Activated CD4-positive, alpha-beta T cell treated with anti-CD3 and anti-CD28 coated beads, Interleukin-2, amount 10 ng/mL, durations not matched to agents 24 days and 14 days (primary cell): ENCODE data around the gene AP2A1. TPM values are rescaled to one million over a fixed set of nuclear protein-coding genes. Genes with fewer than 3 reads are reported as not detected.
A peak's percentile ranks its signal among the peaks of the same experiment; 100 is the strongest.

Experiments
- DNase-seq: peaks from one replicate; pipeline ENCODE4 v3.0.0; 2022
- H3K27ac Mint-ChIP-seq: one replicate; pipeline ENCODE4 v1.8.0; 2022; ENCODE audit warnings: mild to moderate bottlenecking, mixed read lengths
- H3K27me3 Mint-ChIP-seq: one replicate; pipeline ENCODE4 v1.8.0; 2022; ENCODE audit warnings: mixed read lengths
- H3K36me3 Mint-ChIP-seq: one replicate; pipeline ENCODE4 v1.8.0; 2022; ENCODE audit warnings: low read depth, mild to moderate bottlenecking, mixed read lengths
- H3K4me1 Mint-ChIP-seq: one replicate; pipeline ENCODE4 v1.8.0; 2021; ENCODE audit warnings: mixed read lengths
- H3K4me3 Mint-ChIP-seq: one replicate; pipeline ENCODE4 v1.8.0; 2022; ENCODE audit warnings: mild to moderate bottlenecking, moderate library complexity, mixed read lengths
- H3K9me3 Mint-ChIP-seq: one replicate; pipeline ENCODE4 v1.8.0; 2021; ENCODE audit warnings: mixed read lengths
- intact Hi-C: fragments of 100-400 bp; cut with micrococcal nuclease; formaldehyde crosslinking; loops from one replicate; pipeline ENCODE4 v1.15.1; 2023
- total RNA-seq: library from RNA; stranded (reverse); gene quantifications from 2 replicates; pipeline ENCODE4 v1.2.3, GENCODE V29; 2022

Gene AP2A1
- total RNA-seq, 1 donor from 2014 or later: 61.8 TPM

DNA sequence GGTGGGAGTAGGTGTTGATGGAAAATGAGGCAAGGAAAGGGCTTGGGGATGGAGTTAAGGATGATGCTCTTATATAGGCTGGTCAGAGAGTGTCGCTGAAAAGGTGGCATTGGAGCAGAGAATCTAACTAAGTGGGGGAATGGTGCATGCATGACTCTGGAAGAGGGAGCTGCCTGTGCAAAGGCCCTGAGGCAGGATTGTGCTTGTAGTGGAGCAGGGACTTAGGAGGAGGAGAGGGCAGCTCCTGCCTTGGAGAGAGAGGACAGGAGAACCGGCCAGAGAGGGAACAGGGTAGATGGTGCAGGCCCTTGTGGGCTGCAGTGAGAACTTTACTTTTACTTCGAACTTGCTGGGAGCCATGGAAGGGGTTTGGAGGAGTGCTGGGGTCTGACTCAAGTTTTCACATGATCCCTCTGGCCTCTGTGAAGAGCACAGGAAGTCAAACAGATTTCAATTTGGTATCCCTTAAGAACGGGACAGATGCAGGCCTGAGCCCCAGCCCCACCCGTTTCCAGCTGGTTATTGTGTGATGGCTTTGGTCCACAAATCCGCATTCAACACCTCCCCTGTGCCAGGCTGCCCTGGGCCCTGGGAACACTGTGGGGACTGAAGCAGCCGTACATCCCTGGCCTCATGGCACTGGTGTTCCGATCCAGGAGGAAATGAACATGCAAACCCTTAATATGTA is 7.0 kb downstream of the AP2A1 start:
- H3K27ac Mint-ChIP-seq: no peak overlapping the region
- DNase-seq: no peak

DNA sequence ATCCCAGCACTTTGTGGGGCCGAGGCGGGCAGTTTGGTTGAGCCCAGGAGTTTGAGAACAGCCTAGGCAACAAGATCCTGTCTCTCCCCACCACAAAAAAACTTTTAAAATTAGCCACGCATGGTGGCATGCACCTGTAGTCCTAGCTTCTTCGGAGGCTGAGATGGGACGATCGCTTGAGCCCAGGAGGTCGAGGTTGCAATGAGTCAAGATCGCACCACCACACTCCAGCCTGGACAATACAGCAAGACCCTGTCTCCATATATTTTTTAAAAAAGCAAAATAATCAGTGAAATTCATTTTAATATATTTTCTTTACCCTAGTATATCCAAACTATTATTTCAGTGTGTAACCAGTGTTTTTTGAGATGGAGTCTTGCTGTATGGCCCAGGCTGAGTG is 8.2 kb downstream of the AP2A1 start:
- DNase-seq: no peak
- H3K27ac Mint-ChIP-seq: no peak overlapping the region
- H3K27me3 Mint-ChIP-seq: no peaks in the 10 kb centered on the region
- intact Hi-C loops: no loop called here
- H3K36me3 Mint-ChIP-seq: peaks cover 15% of the 10 kb centered on the region
- H3K9me3 Mint-ChIP-seq: no peaks in the 10 kb centered on the region
- H3K4me3 Mint-ChIP-seq: no peak overlapping the region
- H3K4me1 Mint-ChIP-seq: peaks cover 11% of the 10 kb centered on the region

More for the DNA sequence above, 7.0 kb downstream of the AP2A1 start:
- intact Hi-C loops: no loop called here
- no peak overlapping the region for H3K4me3 Mint-ChIP-seq
- peaks cover 16% of the 10 kb centered on the region for H3K36me3 Mint-ChIP-seq
- peaks cover 15% of the 10 kb centered on the region for H3K4me1 Mint-ChIP-seq
- no peaks in the 10 kb centered on the region for H3K27me3 Mint-ChIP-seq
- no peaks in the 10 kb centered on the region for H3K9me3 Mint-ChIP-seq

DNA sequence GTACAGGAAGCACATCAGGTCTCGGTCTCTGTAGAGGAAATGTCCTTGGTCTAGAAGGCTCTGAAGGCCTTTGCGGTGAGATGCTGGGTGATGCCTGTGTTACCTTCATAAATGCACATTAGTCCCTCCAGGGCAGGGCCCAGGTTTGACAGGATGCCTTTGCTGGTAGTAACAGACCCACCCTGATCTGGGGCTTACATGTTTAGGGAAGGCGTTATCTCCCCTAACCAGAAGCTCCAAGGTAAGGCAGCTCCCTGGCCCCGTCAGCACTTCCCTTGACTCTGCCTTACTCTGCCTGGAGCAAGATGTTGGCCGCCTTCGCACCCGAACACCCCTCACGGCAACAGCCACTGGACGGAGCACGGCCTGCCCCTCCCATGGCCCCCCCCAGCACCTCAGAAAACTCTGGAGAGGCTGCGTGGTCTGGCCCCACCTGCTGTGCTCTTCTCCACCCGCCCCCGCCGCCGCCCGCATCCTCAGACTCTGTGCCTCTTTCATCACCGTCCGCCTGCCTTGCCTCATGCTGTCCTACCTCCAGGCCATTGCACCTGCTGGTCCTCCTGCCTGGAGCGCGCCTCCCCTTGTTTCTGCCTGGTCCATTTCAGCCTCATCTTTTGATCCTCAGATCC is 9.1 kb downstream of the AP2A1 start:
- peaks cover 18% of the 10 kb centered on the region for H3K36me3 Mint-ChIP-seq
- intact Hi-C loops: no loop called here
- H3K4me1 Mint-ChIP-seq: peaks cover 13% of the 10 kb centered on the region
- no peaks in the 10 kb centered on the region for H3K9me3 Mint-ChIP-seq
- H3K4me3 Mint-ChIP-seq: no peak overlapping the region
- DNase-seq: no peak
- H3K27me3 Mint-ChIP-seq: no peaks in the 10 kb centered on the region
- peak overlapping the region; percentile 18 for H3K27ac Mint-ChIP-seq

DNA sequence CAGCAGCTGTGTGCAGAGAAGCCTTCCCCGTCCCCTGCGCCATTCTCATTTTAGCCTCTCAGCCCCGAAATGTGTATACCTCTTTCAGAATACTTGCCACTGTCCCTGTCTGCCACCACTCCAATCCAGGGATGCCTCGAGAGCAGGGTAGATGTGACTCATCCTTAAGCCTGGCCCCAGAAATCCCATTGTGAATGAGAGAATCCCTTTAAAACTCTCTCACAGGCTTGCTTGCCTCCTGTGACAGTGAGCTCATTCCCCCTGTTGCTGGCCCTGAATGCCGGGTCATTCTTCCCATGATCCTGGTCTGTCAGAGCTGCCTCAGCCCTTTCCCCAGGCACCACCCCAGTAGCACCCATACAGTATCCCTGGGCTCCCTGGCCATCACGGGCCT is 9.6 kb downstream of the AP2A1 start:
- DNase-seq: no peak
- Mint-ChIP-seq H3K4me3 (no peak overlapping the region), H3K4me1 (peaks cover 15% of the 10 kb centered on the region), H3K36me3 (peaks cover 23% of the 10 kb centered on the region), H3K27me3 (no peaks in the 10 kb centered on the region), H3K9me3 (no peaks in the 10 kb centered on the region), H3K27ac (peak overlapping the region; percentile 18)
- intact Hi-C loops: no loop called here

DNA sequence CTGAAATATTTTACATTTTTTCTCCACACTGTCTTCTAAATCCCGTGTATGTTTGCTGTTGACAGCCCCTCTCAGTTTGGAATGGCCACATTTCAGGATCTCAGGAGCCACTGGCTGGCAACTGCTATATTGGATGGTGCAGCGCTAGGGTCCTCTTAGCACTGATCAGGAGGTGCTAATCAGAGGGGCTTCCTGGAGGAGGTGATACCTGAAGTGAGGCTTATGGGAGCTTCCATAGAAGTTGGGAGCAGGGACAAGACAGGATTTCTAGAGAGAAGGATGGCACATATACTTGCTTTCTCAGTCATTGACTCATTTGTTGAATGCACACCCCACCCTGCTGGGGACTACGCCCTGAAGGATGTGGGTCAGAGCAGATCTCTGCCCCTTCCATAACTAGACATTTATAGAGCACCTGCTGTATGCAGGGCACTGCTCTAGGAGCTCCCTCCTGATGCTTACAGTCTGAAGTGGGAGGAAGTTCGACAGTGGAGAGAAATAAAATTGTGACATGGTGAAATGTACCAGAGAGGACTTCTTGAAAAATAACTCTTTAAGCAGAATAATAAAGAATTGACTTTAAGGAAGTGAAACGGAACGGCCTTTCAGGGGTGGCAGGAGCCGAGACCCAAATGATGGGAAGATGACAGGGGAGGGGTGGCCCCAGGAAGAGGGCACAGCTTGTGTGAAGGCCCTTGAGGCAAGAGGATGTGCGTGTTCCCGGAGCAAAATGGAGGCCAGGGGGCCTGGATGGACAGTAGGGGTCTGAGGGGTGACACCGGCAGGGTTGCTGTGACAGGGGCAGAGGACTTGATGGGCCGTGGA is 13.1 kb downstream of the AP2A1 start:
- intact Hi-C loops: no loop called here
- no peak overlapping the region for H3K4me3 Mint-ChIP-seq
- no peaks in the 10 kb centered on the region for H3K9me3 Mint-ChIP-seq

DNA sequence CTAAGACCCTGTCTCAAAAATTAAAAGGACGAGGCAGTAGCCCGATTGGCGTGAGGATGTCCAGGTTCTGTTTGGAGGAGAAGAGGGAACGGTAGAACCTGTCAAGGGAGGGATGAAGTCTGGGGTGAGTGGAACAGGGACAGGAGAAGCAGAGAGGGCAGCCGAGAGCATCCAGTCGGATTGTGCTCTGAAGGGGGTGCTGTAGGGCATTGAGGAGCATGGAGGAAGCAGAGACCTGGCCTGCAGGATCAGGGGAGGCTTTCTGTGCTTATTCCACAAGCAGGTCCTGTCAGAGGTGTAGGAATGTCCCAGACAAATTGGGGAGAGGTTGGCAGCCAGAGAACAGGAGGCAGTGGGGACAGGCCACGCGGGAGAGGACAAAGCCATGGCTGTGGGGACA is 14.1 kb downstream of the AP2A1 start:
- H3K9me3 Mint-ChIP-seq: no peaks in the 10 kb centered on the region
- peak overlapping the region; percentile 38 for H3K27ac Mint-ChIP-seq
- no peak for DNase-seq
- H3K4me1 Mint-ChIP-seq: peaks cover 7% of the 10 kb centered on the region
- no peaks in the 10 kb centered on the region for H3K27me3 Mint-ChIP-seq
- H3K4me3 Mint-ChIP-seq: no peak overlapping the region
- intact Hi-C loops: no loop called here
- H3K36me3 Mint-ChIP-seq: peaks cover 45% of the 10 kb centered on the region

More for the DNA sequence above, 13.1 kb downstream of the AP2A1 start:
- Mint-ChIP-seq H3K27me3 (no peaks in the 10 kb centered on the region), H3K4me1 (peaks cover 7% of the 10 kb centered on the region), H3K27ac (peak overlapping the region; percentile 3), H3K36me3 (peaks cover 40% of the 10 kb centered on the region)
- no peak for DNase-seq

DNA sequence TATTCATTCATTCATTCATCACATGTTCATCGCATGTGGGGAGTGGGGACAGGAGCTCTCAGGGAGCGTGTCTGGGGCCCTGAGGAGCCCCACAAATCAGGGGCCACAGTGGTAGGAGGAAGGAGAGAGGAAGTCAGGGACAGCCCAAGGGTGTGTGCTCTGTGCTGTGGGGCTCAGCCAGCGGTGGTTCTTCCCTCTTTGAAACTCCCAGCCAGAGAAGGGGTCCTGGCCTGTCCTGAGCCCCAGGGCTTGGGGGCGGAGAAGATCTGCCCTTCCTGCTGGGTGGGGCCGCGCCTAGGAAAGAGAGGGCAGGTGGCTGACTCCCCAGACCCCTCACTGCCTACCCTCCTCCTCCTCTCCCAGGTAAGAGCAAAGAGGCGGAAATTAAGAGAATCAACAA is 14.6 kb downstream of the AP2A1 start:
- Mint-ChIP-seq H3K27ac (peak overlapping the region; percentile 32), H3K9me3 (no peaks in the 10 kb centered on the region), H3K4me1 (peaks cover 7% of the 10 kb centered on the region), H3K4me3 (no peak overlapping the region), H3K36me3 (peaks cover 44% of the 10 kb centered on the region), H3K27me3 (no peaks in the 10 kb centered on the region)
- no peak for DNase-seq
- intact Hi-C loops: no loop called here

DNA sequence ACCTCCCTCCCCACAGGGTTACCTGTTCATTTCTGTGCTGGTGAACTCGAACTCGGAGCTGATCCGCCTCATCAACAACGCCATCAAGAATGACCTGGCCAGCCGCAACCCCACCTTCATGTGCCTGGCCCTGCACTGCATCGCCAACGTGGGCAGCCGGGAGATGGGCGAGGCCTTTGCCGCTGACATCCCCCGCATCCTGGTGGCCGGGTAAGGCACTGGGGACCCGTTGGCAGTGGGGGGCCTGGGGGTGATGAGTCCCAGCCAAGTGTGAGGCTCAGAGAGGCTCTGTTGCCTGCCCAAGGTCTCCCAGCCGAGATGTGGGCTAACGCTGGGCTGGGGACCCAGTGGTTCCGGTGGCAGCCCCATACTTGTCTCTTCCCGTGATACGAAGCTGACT is 15.7 kb downstream of the AP2A1 start:
- Mint-ChIP-seq H3K27ac (no peak overlapping the region), H3K4me3 (no peak overlapping the region), H3K9me3 (no peaks in the 10 kb centered on the region), H3K27me3 (no peaks in the 10 kb centered on the region), H3K36me3 (peaks cover 49% of the 10 kb centered on the region), H3K4me1 (peaks cover 10% of the 10 kb centered on the region)
- intact Hi-C loops: no loop called here
- no peak for DNase-seq

DNA sequence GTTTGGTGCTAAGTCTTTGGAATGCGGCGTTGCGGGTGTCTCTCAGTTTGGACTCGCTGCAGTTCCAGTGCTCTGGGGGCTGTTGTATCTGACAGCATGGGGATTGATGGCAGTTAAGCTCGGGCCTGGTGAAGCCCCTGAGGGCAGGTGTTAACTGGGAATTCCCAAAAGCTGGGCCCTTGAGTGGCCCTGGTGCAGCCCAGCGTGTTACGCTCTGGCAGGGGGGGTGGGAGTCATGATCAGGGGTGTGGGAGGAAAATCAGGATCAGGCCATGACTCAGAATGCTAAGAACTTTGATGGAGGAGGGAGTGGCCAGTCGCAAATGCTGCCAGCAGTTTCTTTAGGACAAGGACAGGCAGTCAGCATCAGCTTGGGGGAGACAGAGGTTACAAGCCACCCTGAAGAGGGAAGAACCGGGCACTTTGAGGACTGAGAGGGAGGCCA is 19.6 kb downstream of the AP2A1 start:
- H3K4me1 Mint-ChIP-seq: peaks cover 5% of the 10 kb centered on the region
- H3K27ac Mint-ChIP-seq: no peak overlapping the region
- no peaks in the 10 kb centered on the region for H3K9me3 Mint-ChIP-seq
- H3K27me3 Mint-ChIP-seq: no peaks in the 10 kb centered on the region
- no peak for DNase-seq
- intact Hi-C loops: no loop called here
- peaks cover 54% of the 10 kb centered on the region for H3K36me3 Mint-ChIP-seq
- no peak overlapping the region for H3K4me3 Mint-ChIP-seq

DNA sequence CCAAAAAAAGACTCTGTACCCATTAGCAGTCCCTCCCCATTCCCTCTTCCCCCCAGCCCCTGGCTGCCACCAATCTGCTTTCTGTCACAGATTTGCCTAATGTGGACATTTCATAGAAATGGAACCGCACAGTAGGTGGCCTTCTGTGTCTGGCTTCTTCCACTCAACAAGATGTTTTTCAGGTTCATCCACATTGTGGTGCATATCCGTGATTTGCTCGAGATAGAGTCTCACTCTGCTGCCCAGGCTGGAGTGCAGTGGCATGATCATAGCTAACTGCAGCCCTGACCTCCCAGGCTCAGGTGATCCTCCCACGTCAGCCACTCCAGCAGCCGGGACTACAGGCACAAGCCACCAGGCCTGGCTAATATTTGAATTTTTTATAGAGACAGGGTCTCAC is 20.9 kb downstream of the AP2A1 start:
- no peak overlapping the region for H3K4me3 Mint-ChIP-seq
- no peaks in the 10 kb centered on the region for H3K27me3 Mint-ChIP-seq
- peaks cover 47% of the 10 kb centered on the region for H3K36me3 Mint-ChIP-seq
- intact Hi-C loops: no loop called here
- DNase-seq: no peak
- peaks cover 5% of the 10 kb centered on the region for H3K4me1 Mint-ChIP-seq
- no peaks in the 10 kb centered on the region for H3K9me3 Mint-ChIP-seq
- no peak overlapping the region for H3K27ac Mint-ChIP-seq

DNA sequence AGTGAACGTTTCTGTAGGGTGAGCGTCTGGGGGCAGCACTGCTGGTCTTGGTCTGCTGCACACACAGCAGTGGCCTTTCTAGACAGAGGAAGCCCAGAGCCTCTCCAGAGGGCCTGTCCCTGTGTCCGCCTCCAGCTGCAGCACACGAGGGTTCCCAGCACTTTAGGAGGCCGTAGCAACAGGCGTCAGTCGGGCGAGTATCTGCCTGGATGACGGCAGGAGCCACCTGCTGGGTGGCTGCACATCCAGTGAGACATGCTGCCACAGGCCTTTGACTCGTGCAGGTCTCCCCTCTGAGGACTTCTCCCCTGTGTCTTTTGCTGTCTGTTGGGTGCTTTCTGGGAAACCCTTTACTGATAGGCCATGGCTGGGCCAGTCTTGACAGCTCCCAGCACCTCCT is 22.1 kb downstream of the AP2A1 start:
- Mint-ChIP-seq H3K27ac (no peak overlapping the region), H3K9me3 (no peaks in the 10 kb centered on the region), H3K36me3 (peaks cover 42% of the 10 kb centered on the region), H3K4me3 (no peak overlapping the region), H3K4me1 (peaks cover 9% of the 10 kb centered on the region), H3K27me3 (no peaks in the 10 kb centered on the region)
- intact Hi-C loops: no loop called here
- no peak for DNase-seq

DNA sequence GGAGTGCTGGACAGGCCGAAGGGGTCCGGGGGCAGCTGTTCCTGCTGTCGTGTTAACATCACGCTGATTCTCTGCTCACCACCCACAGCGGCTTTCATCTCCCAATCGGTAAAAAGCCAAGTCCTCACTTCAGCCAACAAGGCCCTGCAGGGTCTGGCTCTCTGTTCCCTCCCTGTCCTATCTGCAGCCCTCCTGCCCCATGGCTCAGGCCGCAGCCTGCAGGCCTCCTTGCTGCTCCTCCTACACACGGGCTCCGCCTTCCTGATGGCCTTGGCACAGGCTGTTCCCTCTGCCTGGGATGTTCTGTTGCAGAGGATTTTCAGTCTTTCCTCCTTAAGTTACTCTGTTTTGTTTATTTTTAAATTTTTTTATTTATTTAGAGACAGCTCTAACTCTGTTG is 24.1 kb downstream of the AP2A1 start:
- Mint-ChIP-seq H3K4me1 (peaks cover 9% of the 10 kb centered on the region), H3K27me3 (no peaks in the 10 kb centered on the region), H3K27ac (no peak overlapping the region), H3K9me3 (no peaks in the 10 kb centered on the region), H3K36me3 (peaks cover 45% of the 10 kb centered on the region), H3K4me3 (no peak overlapping the region)
- DNase-seq: no peak
- intact Hi-C loops: no loop called here

DNA sequence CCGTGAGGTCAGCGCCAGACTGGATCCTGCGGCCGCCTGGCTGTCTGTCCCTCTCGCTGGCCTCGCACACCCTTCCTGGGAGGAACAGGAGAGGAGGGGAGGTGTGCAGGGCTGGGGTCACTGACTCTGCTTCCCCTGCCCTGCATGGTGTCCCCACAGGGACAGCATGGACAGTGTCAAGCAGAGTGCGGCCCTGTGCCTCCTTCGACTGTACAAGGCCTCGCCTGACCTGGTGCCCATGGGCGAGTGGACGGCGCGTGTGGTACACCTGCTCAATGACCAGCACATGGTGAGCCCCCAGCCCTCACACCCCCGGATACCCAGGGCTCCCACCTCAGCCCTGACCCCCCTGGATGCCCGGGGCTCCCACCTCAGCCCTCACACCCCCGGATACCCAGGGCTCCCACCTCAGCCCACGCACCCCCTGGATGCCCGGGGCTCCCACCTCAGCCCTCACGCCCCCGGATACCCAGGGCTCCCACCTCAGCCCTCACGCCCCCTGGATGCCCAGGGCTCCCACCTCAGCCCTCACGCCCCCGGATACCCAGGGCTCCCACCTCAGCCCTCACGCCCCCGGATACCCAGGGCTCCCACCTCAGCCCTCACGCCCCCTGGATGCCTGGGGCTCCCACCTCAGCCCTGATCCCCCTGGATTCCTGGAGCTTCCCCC is 25.1 kb downstream of the AP2A1 start:
- Mint-ChIP-seq H3K4me3 (no peak overlapping the region), H3K27me3 (no peaks in the 10 kb centered on the region), H3K9me3 (no peaks in the 10 kb centered on the region), H3K27ac (no peak overlapping the region), H3K36me3 (peaks cover 47% of the 10 kb centered on the region), H3K4me1 (peaks cover 4% of the 10 kb centered on the region)
- intact Hi-C loops: no loop called here
- DNase-seq: no peak
